Measurements from ENCODE around the gene KRT13.
A peak's percentile ranks its signal among the peaks of the same experiment; 100 is the strongest.

The KRT13 gene

DNA sequence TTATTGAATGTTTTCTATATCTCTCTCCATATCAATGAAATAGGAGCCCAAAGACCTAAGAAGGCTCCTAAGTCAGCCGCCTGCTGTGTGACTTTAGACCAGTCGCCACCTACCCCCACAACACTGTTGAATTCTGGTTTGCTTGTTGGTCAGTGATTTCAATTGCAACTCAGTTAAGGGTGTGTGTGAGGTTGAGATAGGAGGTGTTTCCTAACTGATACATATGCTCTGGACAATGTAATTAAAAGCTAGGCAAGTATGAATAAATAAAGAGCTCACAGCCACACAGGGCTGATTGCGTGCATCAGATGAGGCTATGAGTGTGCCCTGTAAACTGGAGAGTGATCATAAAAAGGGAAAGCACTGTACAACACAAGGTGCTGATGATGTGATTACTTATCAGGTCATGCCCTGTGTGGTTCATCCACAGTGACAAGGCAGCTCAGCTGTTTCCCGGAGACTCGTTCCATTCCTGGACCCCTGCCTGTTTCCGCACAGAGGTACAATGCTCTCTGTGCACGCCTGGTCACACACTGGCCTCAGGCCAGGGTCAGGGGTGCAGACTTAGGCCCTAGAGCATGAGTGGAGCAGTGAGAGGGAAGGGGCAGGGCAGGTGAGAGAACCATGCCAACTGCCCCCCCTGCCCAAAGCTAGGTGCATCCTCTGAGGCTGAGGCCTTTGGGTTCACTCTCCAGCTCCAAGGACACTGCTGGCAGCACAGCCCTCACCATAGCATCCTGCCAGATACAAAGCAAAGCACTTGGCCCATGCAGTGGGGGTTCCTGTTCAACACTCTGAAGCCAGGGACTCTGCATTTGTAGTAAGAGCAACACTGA, 21.2 kb downstream of the KRT13 start:
- in situ Hi-C loops (cut with HindIII; ENCODE audit: low pct_ligation_motif_present, low pct_unique_long_range_greater_than_20kb, low sequenced_read_pairs): no loop called here
- DNase-seq: peak; percentile 55

DNA sequence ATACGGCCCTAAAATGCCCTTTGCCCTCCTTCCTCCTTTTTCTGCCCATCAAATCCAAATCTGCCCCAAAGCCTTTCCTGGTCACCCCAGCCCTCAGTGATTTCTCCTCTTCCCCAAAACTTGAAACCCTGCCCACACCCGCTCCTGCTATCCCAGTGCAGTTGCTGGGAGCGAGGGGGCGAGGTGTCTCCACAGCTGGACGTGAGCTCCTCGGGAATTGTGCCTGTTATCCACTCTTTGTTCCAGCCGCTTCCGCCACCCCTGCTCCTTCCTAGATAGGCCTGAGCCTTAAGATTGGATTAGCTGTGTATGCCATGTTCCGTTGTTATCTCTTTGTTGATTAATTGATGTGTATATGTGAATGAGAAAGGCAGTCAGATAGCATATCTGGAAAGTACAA, 21.9 kb downstream of the KRT13 start:
- in situ Hi-C loops (cut with HindIII; ENCODE audit: low pct_ligation_motif_present, low pct_unique_long_range_greater_than_20kb, low sequenced_read_pairs): no loop called here
- no peak for DNase-seq

- no peak for DNase-seq
- in situ Hi-C loops (cut with HindIII; ENCODE audit: low pct_ligation_motif_present, low pct_unique_long_range_greater_than_20kb, low sequenced_read_pairs): no loop called here
Measured at GRCh38 chr17:41481036-41481435, 24.4 kb downstream of the KRT13 start, which contains the start of gene KRT35. TSS of gene KRT35 (minus strand) at chr17:41481151. CDS start at chr17:41481097, 54 bp downstream.

DNA sequence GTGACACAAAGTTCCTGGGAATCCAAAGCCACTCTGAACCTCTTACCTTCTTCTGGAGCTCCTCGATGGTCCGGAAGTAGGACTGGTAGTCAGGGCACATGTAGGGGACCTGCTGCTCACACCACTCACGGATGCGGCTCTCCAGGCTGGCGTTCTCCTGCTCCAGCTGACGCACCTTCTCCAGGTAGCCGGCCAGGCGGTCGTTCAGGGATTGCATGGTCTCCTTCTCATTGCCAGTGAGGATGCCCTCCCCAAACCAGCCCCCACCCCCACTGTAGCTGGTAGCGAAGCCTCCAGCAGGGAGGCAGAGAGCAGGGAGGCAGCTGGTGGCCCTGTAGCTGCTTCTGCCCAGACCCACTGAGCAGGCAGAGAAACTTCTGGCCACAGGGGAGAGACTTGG, 24.8 kb downstream of the KRT13 start:
- in situ Hi-C loops (cut with HindIII; ENCODE audit: low pct_ligation_motif_present, low pct_unique_long_range_greater_than_20kb, low sequenced_read_pairs): no loop called here
- no peak for DNase-seq

DNA sequence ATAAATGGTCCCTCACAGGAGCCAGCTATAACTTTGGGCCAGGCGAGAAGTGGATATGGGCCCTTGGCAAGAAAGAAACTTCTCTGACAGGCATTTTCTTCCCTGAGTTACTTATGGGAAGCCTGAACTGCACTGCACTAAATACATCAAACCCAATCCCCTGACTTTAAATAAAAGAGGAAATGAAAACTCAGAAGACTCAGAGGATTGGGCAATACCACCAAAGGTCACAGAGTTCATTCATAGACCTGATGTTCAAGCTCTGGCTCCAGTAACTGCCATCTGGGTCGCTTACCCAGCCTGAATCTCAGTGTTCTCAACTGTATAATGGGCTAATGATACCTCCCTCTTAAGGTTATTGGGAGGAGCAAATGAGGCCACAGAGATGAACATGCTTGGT, 25.3 kb downstream of the KRT13 start:
- DNase-seq: no peak
- in situ Hi-C loops (cut with HindIII; ENCODE audit: low pct_ligation_motif_present, low pct_unique_long_range_greater_than_20kb, low sequenced_read_pairs): no loop called here

DNA sequence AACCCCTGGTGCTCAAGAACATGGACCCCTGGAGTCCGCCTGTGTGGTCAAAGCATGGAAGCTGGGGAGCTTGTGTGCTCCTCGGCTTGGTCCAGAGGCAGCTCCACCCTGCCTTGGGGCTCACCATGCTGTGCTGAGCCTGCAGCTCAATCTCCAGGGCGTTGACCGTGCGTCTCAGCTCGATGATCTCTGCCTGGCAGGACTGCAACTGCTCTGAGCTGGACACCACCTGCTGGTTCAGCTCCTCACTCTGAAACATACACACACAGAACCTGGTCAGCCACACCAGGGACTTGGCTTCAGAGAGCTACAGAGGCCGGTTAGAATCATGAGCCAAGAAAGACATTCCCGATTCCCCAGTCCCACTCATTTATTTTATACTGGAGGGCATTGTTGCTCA, 27.2 kb downstream of the KRT13 start:
- no peak for DNase-seq
- in situ Hi-C loops (cut with HindIII; ENCODE audit: low pct_ligation_motif_present, low pct_unique_long_range_greater_than_20kb, low sequenced_read_pairs): no loop called here

- in situ Hi-C loops (cut with HindIII; ENCODE audit: low pct_ligation_motif_present, low pct_unique_long_range_greater_than_20kb, low sequenced_read_pairs): no loop called here
- no peak for DNase-seq
Measured at GRCh38 chr17:41476866-41477815, 28.3 kb downstream of the KRT13 start.

GRCh38 chr17:41475421-41475820, 30.0 kb downstream of the KRT13 start:
- in situ Hi-C loops (cut with HindIII; ENCODE audit: low pct_ligation_motif_present, low pct_unique_long_range_greater_than_20kb, low sequenced_read_pairs): no loop called here
- no peak for DNase-seq

DNA sequence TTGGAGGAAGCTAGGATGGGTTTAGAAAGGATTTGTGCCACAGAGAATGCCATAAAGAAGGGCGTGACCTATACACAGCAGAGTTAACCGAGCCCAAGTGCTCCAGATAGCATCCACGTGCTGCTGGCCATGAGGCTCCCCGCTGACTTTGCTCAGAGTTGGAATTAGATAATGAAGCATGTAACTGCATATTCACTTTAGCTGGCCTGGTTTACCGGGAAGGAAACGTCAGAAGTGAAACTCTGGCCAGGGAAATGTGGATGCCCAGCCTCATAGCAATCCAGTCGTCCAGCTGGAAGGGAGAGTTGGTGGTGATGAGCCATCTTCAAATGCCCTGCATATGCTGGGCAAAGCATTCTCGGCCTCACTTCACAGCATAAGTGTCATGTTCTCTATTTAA, 30.5 kb downstream of the KRT13 start:
- in situ Hi-C loops (cut with HindIII; ENCODE audit: low pct_ligation_motif_present, low pct_unique_long_range_greater_than_20kb, low sequenced_read_pairs): no loop called here
- DNase-seq: no peak

GRCh38 chr17:41468346-41468745, 37.1 kb downstream of the KRT13 start:
- in situ Hi-C loops (cut with HindIII; ENCODE audit: low pct_ligation_motif_present, low pct_unique_long_range_greater_than_20kb, low sequenced_read_pairs): no loop called here
- DNase-seq: no peak

DNA sequence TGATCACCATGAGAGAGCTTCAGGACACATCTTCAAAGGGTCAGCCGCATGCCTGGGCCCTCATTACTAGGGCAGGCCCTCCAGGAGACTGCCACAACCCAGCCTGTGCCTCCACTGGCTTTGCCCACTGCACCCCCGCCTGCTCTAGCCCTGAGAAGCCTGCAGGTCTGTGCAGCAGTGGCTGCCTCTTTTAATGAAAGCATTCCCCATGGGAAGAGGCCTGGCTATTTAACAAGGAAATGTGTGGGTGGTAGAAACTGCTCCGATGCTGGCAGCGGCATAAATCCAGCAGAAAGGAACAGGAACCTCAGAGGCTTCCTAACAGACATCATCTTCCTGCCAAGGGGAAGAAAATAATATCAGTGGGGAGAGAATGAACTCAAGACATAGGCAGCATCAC, 37.9 kb downstream of the KRT13 start:
- in situ Hi-C loops (cut with HindIII; ENCODE audit: low pct_ligation_motif_present, low pct_unique_long_range_greater_than_20kb, low sequenced_read_pairs): no loop called here
- no peak for DNase-seq

GRCh38 chr17:41466988-41467387, 38.4 kb downstream of the KRT13 start, which contains the start of gene KRT32:
TSS of gene KRT32 (minus strand) at chr17:41467386. CDS start at chr17:41467325, 61 bp downstream.
- in situ Hi-C loops (cut with HindIII; ENCODE audit: low pct_ligation_motif_present, low pct_unique_long_range_greater_than_20kb, low sequenced_read_pairs): no loop called here

GRCh38 chr17:41464682-41465081, 40.7 kb downstream of the KRT13 start:
- in situ Hi-C loops (cut with HindIII; ENCODE audit: low pct_ligation_motif_present, low pct_unique_long_range_greater_than_20kb, low sequenced_read_pairs): no loop called here
- DNase-seq: peak; percentile 91

More at GRCh38 chr17:41466988-41467387, 38.4 kb downstream of the KRT13 start, which contains the start of gene KRT32:
- DNase-seq: no peak

GRCh38 chr17:41464173-41464572, 41.2 kb downstream of the KRT13 start:
- in situ Hi-C loops (cut with HindIII; ENCODE audit: low pct_ligation_motif_present, low pct_unique_long_range_greater_than_20kb, low sequenced_read_pairs): no loop called here
- DNase-seq: no peak

DNA sequence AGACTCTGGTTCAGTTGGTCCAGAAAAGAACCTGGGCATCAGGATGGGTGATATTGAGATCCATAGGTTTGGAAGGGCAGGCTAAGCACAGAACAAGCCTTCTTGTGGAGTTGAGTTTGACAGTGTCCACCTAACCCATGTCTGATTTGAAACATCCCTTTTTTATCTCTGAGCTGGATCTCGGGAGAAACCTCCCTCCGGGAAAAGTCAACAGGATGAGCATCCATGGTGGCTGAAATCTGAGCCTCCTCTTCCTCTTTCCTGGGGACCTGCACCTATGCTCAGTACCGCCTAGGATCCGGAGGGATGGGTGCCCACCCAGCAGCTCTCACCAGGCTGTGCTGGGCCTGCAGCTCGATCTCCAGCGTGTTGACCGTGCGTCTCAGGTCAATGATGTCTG, 41.7 kb downstream of the KRT13 start:
- in situ Hi-C loops (cut with HindIII; ENCODE audit: low pct_ligation_motif_present, low pct_unique_long_range_greater_than_20kb, low sequenced_read_pairs): no loop called here
- DNase-seq: no peak

DNA sequence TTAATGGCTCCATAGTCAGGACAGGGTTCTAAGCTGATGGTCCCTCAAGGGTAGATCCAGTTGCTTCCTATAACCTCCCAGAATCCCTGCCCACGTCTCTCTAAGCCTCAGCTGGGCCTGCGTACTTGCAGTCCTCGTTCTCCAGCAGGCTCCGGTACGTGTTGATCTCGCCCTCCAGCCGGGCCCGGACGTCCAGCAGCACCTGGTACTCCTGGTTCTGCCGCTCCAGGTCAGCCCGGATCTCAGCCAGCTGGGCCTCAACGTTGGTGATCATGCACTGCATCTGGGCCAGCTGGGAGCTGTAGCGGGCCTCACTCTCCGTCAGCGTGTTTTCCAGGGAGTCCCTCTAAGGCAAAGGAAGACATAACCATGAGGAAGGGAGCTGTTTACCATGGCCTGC, 42.7 kb downstream of the KRT13 start:
- DNase-seq: no peak
- in situ Hi-C loops (cut with HindIII; ENCODE audit: low pct_ligation_motif_present, low pct_unique_long_range_greater_than_20kb, low sequenced_read_pairs): no loop called here

DNA sequence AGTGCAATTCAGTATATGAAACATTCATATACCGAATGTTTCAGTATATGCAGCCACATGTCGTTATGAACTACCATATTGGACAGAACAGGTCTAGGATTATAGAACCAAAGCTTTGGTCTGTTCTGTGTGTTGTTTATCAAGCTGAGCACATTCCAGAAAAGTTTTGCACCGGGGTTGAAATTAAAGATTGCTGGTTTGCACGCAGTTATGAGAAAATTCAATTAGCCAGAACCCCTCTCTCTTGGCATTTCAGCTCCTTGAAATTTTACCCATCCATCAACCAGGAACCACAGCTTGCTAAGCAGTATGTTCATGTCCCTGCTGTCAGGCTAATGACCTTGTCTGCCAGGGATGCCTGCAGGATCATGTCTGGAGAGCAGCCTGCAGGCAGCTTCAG, 47.7 kb downstream of the KRT13 start:
- in situ Hi-C loops (cut with HindIII; ENCODE audit: low pct_ligation_motif_present, low pct_unique_long_range_greater_than_20kb, low sequenced_read_pairs): no loop called here
- DNase-seq: no peak

DNA sequence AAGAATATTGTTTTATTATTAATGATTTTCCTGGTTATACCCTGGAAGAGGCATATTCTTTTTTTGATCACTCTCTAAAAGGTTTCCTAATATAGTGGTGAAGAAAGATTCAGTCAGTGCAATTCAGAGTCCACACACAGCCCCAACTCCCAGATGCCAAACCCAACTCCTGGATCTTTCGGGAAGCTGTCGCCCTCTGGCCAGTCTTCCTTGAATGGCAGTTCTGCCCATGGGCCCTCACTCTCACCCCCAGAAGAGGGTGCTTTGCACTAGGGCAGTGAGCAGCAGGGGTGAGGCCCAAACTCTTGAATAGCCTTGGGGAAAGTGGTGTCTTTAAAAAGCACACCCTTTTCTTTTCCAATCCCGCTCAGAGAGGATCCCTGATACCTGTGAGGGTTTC, 49.2 kb downstream of the KRT13 start:
- in situ Hi-C loops (cut with HindIII; ENCODE audit: low pct_ligation_motif_present, low pct_unique_long_range_greater_than_20kb, low sequenced_read_pairs): no loop called here
- peak; percentile 37 for DNase-seq

DNA sequence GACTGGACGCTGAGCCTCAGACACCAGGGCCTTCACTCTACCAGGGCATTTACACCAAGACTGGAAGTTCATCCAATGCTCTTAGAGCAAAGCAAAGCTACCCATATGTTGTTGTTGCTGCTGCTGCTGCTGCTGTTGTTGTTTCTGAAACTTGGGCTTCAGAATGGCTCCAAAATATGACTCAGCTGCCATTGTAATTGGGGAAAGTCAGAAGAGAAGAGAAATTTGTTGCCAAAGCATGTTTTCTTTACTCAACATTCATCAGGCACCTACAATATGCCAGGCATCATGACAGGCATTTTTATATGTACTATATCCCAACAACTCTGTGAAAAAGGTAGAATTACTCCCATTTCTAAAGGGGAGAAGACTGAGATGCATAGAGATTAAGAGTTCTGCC, 50.2 kb downstream of the KRT13 start:
- no peak for DNase-seq
- in situ Hi-C loops (cut with HindIII; ENCODE audit: low pct_ligation_motif_present, low pct_unique_long_range_greater_than_20kb, low sequenced_read_pairs): no loop called here

All from ACHN (cell line).